ENCODE results near the gene KIF22.

Gene KIF22

GRCh38 chr16:29809850-29810698 is 19.5 kb downstream of the KIF22 start:
- DNase-seq: peak; percentile 59
- CTCF ChIA-PET: no interaction called here
- no peaks in the 10 kb centered on the region for H3K9me3 Mint-ChIP-seq
- peak overlapping the region; percentile 81 for H3K27ac Mint-ChIP-seq
- peaks cover 63% of the 10 kb centered on the region for H3K4me1 Mint-ChIP-seq
- peaks cover 39% of the 10 kb centered on the region for H3K36me3 Mint-ChIP-seq
- peak overlapping the region; percentile 77 for H3K4me3 Mint-ChIP-seq
- peaks cover 48% of the 10 kb centered on the region for H3K27me3 Mint-ChIP-seq

GRCh38 chr16:29810699-29811169 is 20.2 kb downstream of the KIF22 start:
- Mint-ChIP-seq H3K4me3 (peak overlapping the region; percentile 77), H3K36me3 (peaks cover 36% of the 10 kb centered on the region), H3K27me3 (peaks cover 54% of the 10 kb centered on the region), H3K4me1 (peaks cover 66% of the 10 kb centered on the region), H3K27ac (peak overlapping the region; percentile 75), H3K9me3 (no peaks in the 10 kb centered on the region)
- no peak for DNase-seq
- CTCF ChIA-PET: no interaction called here

- Mint-ChIP-seq H3K27ac (peak overlapping the region; percentile 75), H3K27me3 (peaks cover 54% of the 10 kb centered on the region), H3K4me1 (peaks cover 67% of the 10 kb centered on the region), H3K9me3 (no peaks in the 10 kb centered on the region), H3K36me3 (peaks cover 36% of the 10 kb centered on the region), H3K4me3 (peak overlapping the region; percentile 77)
- CTCF ChIA-PET: interaction anchor here (1.6 kb wide), 1 partner anchor 37 kb away, joined by 6 read pairs; no protein-coding TSS in a partner anchor
- DNase-seq: peak; percentile 85
Measured at GRCh38 chr16:29811170-29811895, 20.8 kb downstream of the KIF22 start.

GRCh38 chr16:29811896-29812665 is 21.5 kb downstream of the KIF22 start, which contains the start of gene PRRT2:
TSS of gene PRRT2 (plus strand) at chr16:29812193. CDS start at chr16:29813055, 862 bp downstream.
- Mint-ChIP-seq H3K9me3 (no peaks in the 10 kb centered on the region), H3K4me1 (peaks cover 70% of the 10 kb centered on the region), H3K4me3 (peak within 1 kb of the TSS; percentile 77), H3K36me3 (peaks cover 40% of the 10 kb centered on the region), H3K27me3 (peaks cover 54% of the 10 kb centered on the region), H3K27ac (peak within 1 kb of the TSS; percentile 75)
- CTCF ChIA-PET: interaction anchor here (1.6 kb wide), 1 partner anchor 36 kb away, joined by 6 read pairs; no protein-coding TSS in a partner anchor
- DNase-seq: peak; percentile 72

GRCh38 chr16:29812754-29813643 is 22.4 kb downstream of the KIF22 start:
- Mint-ChIP-seq H3K27ac (no peak overlapping the region), H3K4me3 (peak overlapping the region; percentile 77), H3K36me3 (peaks cover 37% of the 10 kb centered on the region), H3K9me3 (no peaks in the 10 kb centered on the region), H3K4me1 (peaks cover 74% of the 10 kb centered on the region), H3K27me3 (peaks cover 54% of the 10 kb centered on the region)
- CTCF ChIA-PET: interaction anchor here (1.4 to 1.6 kb wide), 3 partner anchors 22 to 36 kb away, joined by 4 to 6 read pairs (median 6); partner anchors contain the start of gene KIF22
- no peak for DNase-seq

- Mint-ChIP-seq H3K27ac (peak overlapping the region; percentile 13), H3K36me3 (peaks cover 37% of the 10 kb centered on the region), H3K4me3 (peak overlapping the region; percentile 41), H3K27me3 (peaks cover 54% of the 10 kb centered on the region), H3K9me3 (no peaks in the 10 kb centered on the region), H3K4me1 (peaks cover 74% of the 10 kb centered on the region)
- CTCF ChIA-PET: interaction anchor here (1.4 to 1.5 kb wide), 2 partner anchors 23 to 35 kb away, joined by 4 to 6 read pairs; partner anchors contain the start of gene KIF22
- no peak for DNase-seq
Measured at GRCh38 chr16:29813644-29814562, 23.4 kb downstream of the KIF22 start.

GRCh38 chr16:29814592-29814991 is 24.0 kb downstream of the KIF22 start:
- Mint-ChIP-seq H3K9me3 (no peaks in the 10 kb centered on the region), H3K27me3 (peaks cover 54% of the 10 kb centered on the region), H3K27ac (peak overlapping the region; percentile 94), H3K4me3 (peak overlapping the region; percentile 84), H3K4me1 (peaks cover 77% of the 10 kb centered on the region), H3K36me3 (peaks cover 40% of the 10 kb centered on the region)
- CTCF ChIA-PET: interaction anchor here (1.4 to 9.2 kb wide), 3 partner anchors 24 to 34 kb away, joined by 4 to 103 read pairs (median 6); partner anchors contain the start of gene KIF22
- no peak for DNase-seq

- H3K36me3 Mint-ChIP-seq: peaks cover 41% of the 10 kb centered on the region
- CTCF ChIA-PET: interaction anchor here (0.6 to 9.2 kb wide), 8 partner anchors 8 to 114 kb away, joined by 3 to 103 read pairs (median 15); partner anchors contain the start of genes KIF22 and MAZ
- DNase-seq: peak; percentile 73
- H3K27me3 Mint-ChIP-seq: peaks cover 51% of the 10 kb centered on the region
- H3K27ac Mint-ChIP-seq: peak overlapping the region; percentile 94
- H3K9me3 Mint-ChIP-seq: no peaks in the 10 kb centered on the region
- H3K4me3 Mint-ChIP-seq: peak overlapping the region; percentile 84
- H3K4me1 Mint-ChIP-seq: peaks cover 77% of the 10 kb centered on the region
Measured at GRCh38 chr16:29815032-29815721, 24.6 kb downstream of the KIF22 start.

GRCh38 chr16:29815793-29816693 is 25.5 kb downstream of the KIF22 start, which contains the start of gene PAGR1:
TSS of gene PAGR1 (plus strand) at chr16:29816152. CDS start at chr16:29816526, 374 bp downstream.
- Mint-ChIP-seq H3K4me1 (peaks cover 75% of the 10 kb centered on the region), H3K4me3 (peak within 1 kb of the TSS; percentile 84), H3K27me3 (peaks cover 43% of the 10 kb centered on the region), H3K27ac (peak within 1 kb of the TSS; percentile 94), H3K9me3 (no peaks in the 10 kb centered on the region), H3K36me3 (peaks cover 38% of the 10 kb centered on the region)
- peak; percentile 99 for DNase-seq
- CTCF ChIA-PET: interaction anchor here (0.5 to 9.2 kb wide), 12 partner anchors 9 to 157 kb away, joined by 3 to 103 read pairs (median 6); partner anchors contain the start of genes KIF22, MAZ and TAOK2

- peak; percentile 81 for DNase-seq
- CTCF ChIA-PET: interaction anchor here (0.7 to 9.2 kb wide), 10 partner anchors 9 to 156 kb away, joined by 3 to 103 read pairs (median 6); partner anchors contain the start of genes MAZ and TAOK2
- H3K27me3 Mint-ChIP-seq: peaks cover 35% of the 10 kb centered on the region
- H3K4me1 Mint-ChIP-seq: peaks cover 71% of the 10 kb centered on the region
- H3K4me3 Mint-ChIP-seq: peak overlapping the region; percentile 84
- H3K27ac Mint-ChIP-seq: peak overlapping the region; percentile 94
- H3K36me3 Mint-ChIP-seq: peaks cover 37% of the 10 kb centered on the region
- H3K9me3 Mint-ChIP-seq: no peaks in the 10 kb centered on the region
Measured at GRCh38 chr16:29816694-29817441, 26.3 kb downstream of the KIF22 start.

All from activated naive CD4-positive, alpha-beta T cell treated with anti-CD3 and anti-CD28 coated beads, Interleukin-2, amount 10 ng/mL, durations not matched to agents 7 days and 5 days (primary cell).